ENCODE measurements around the gene MAP6. TPM values are rescaled to one million over a fixed set of nuclear protein-coding genes. Genes with fewer than 3 reads are reported as not detected.

Gene MAP6
- total RNA-seq, 1 donor from 2014 or later = 6.0 TPM

- no peak for TF ChIP-seq CTCF (IDR thresholded peaks at IDR 0.05; ENCODE audit: unreplicated experiment)
- no peaks in the 10 kb centered on the region for H3K9me3 Mint-ChIP-seq (ENCODE audit: low read depth)
- no peak for DNase-seq (ENCODE audit: low spot score, unreplicated experiment)
- no peak overlapping the region for H3K4me3 Mint-ChIP-seq (ENCODE audit: low read depth)
- peaks cover 8% of the 10 kb centered on the region for H3K4me1 Mint-ChIP-seq (ENCODE audit: low read depth)
- peaks cover 6% of the 10 kb centered on the region for H3K27me3 Mint-ChIP-seq
- peak overlapping the region; percentile 17 for H3K27ac Mint-ChIP-seq
- no peaks in the 10 kb centered on the region for H3K36me3 Mint-ChIP-seq (ENCODE audit: insufficient read depth)
Measured at GRCh38 chr11:75538150-75538942, 130.5 kb downstream of the MAP6 start.

GRCh38 chr11:75537740-75538139, 131.1 kb downstream of the MAP6 start:
- Mint-ChIP-seq H3K27me3 (peaks cover 6% of the 10 kb centered on the region), H3K27ac (no peak overlapping the region), H3K9me3 (ENCODE audit: low read depth) (no peaks in the 10 kb centered on the region), H3K4me3 (ENCODE audit: low read depth) (no peak overlapping the region), H3K4me1 (ENCODE audit: low read depth) (peaks cover 8% of the 10 kb centered on the region), H3K36me3 (ENCODE audit: insufficient read depth) (no peaks in the 10 kb centered on the region)
- DNase-seq (ENCODE audit: low spot score, unreplicated experiment) = no peak
- TF ChIP-seq CTCF (IDR thresholded peaks at IDR 0.05; ENCODE audit: unreplicated experiment) = no peak

Other genes starting within 250 kb of the MAP6 start
- 0.55 and 1.2 TPM in 2 replicates for gene KLHL35, start 235.8 kb downstream of the MAP6 start, total RNA-seq
- gene GDPD5, start 143.1 kb downstream of the MAP6 start, total RNA-seq = 32.4 and 33.1 TPM in 2 replicates
- gene SERPINH1, start 106.8 kb downstream of the MAP6 start, total RNA-seq = 223 and 234 TPM in 2 replicates
- not detected in 2 replicates for gene MOGAT2, start 48.8 kb upstream of the MAP6 start, total RNA-seq
- 1.2 and 1.4 TPM in 2 replicates for gene DGAT2, start 99.7 kb upstream of the MAP6 start, total RNA-seq
- 25.7 and 29.7 TPM in 2 replicates for gene UVRAG, start 146.2 kb upstream of the MAP6 start, total RNA-seq